Gastroesophageal sphincter (tissue), 4 donors: Measurements from ENCODE around the gene ZBTB5. TPM values are rescaled to one million over a fixed set of nuclear protein-coding genes. Genes with fewer than 3 reads are reported as not detected.
A peak's percentile ranks its signal among the peaks of the same experiment; 100 is the strongest.

Experiments
- ATAC-seq: fragments of 150-250 bp; one replicate; pipeline ENCODE4 v1.9.1; 2016; ENCODE audit warnings: mild to moderate bottlenecking, moderate library complexity
- H3K27ac ChIP-seq, 4 donors: fragments of 200-600 bp; sonication (generic) in 3 of 4; 1 replicate in 3 of 4; 2 replicates in 1 of 4; pipeline ENCODE4 v1.5.1; 2016 to 2019
- H3K27me3 ChIP-seq: fragments of 200-600 bp; sonication (generic); one replicate; pipeline ENCODE4 v1.5.1; 2019
- H3K36me3 ChIP-seq, 2 donors: fragments of 200-600 bp; sonication (generic); one replicate each; pipeline ENCODE4 v1.5.1; 2019; ENCODE audit warnings: control low read depth in 1 of 2
- H3K4me1 ChIP-seq, 3 donors: fragments of 200-600 bp; sonication (generic); 1 replicate in 2 of 3; 2 replicates in 1 of 3; pipeline ENCODE4 v1.5.1; 2016 to 2019; ENCODE audit warnings: control low read depth in 2 of 3
- H3K4me3 ChIP-seq, 2 donors: fragments of 200-600 bp; sonication (generic); one replicate each; pipeline ENCODE4 v1.5.1; 2019; ENCODE audit warnings: mild to moderate bottlenecking in 1 of 2, moderate library complexity in 1 of 2
- H3K9me3 ChIP-seq, 3 donors: fragments of 200-600 bp; sonication (generic); one replicate each; pipeline ENCODE4 v1.5.1; 2017 to 2019; ENCODE audit warnings: control low read depth in 2 of 3
- EP300 ChIP-seq: sonication (generic); formaldehyde crosslinking; IDR thresholded peaks from one replicate; pipeline ENCODE4 v1.6.1; 2017; ENCODE audit warnings: antibody characterized with exemption, mild to moderate bottlenecking
- POLR2A ChIP-seq, 2 donors: fragments of 450-650 bp; IDR thresholded peaks; one replicate each; pipeline ENCODE4 v1.6.1; 2017; ENCODE audit warnings: antibody characterized with exemption in 2 of 2, mild to moderate bottlenecking in 2 of 2, moderate library complexity in 1 of 2
- POLR2AphosphoS5 ChIP-seq: sonication (generic); formaldehyde crosslinking; IDR thresholded peaks from one replicate; pipeline ENCODE4 v1.6.1; 2017; ENCODE audit warnings: antibody characterized with exemption
- WGBS, 2 donors: methylation state at CpG; one replicate each; pipeline ENCODE4 v1.1.5; 2018; ENCODE audit warnings: low coverage in 1 of 2; 5-methylcytosine and 5-hydroxymethylcytosine counted together
- total RNA-seq, 4 donors: library from RNA; depleted of rRNA; stranded (reverse); fragments of >200 nt; gene quantifications; one replicate each; pipeline ENCODE4 v1.1.0, GENCODE V29; 2016
- TF ChIP-seq, protein P1 (sequence below), 4 experiments: fragments of 200-600 bp in 2 of 4; fragments of 450-650 bp in 2 of 4; sonication (generic) in 1 of 4; IDR thresholded peaks; one replicate each; pipeline ENCODE4 v1.5.1; 2017 to 2019; ENCODE audit warnings: antibody characterized with exemption in 4 of 4, mild to moderate bottlenecking in 2 of 4, moderate library complexity in 2 of 4

Gene ZBTB5
- total RNA-seq, 4 donors from 2014 or later, result 12.3 to 15.8 (median 13.5) TPM

DNA sequence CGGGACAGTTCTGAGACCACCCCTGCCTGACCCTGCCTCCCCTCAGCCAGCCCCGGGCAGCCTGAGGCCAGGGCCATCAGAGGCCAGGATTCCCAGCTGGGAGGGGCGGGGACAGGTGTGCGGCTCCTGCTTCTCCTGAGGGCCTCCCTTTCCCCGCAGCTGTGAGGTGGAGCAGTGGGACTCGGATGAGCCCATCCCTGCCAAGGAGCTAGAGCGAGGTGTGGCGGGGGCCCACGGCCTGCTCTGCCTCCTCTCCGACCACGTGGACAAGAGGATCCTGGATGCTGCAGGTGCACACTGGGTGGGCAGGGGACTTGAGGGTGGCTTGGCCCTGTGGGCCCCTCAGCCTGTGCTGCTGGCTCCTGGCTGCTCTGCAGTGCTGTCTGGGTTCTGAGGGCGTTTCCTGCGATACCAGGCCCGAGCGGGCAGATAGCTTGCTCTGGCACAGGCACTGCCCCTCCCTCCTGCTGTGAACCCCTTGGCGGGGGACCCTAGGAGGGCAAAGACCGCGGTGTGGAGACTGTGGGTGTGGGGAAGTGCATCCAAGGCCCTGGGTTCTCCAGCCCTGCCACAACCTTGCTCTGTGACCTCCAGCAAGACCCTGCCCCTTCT, 40.5 kb downstream of the ZBTB5 start:
- Histone ChIP-seq H3K9me3 (no peaks in the 10 kb centered on the region), H3K27ac (peak overlapping the region in 2 of 4 donors; percentile 4 to 29), H3K4me1 (peaks cover 3 to 34% (median 22%) of the 10 kb centered on the region in 3 donors), H3K4me3 (peak overlapping the region in 1 of 2 donors; percentile 5), H3K27me3 (no peaks in the 10 kb centered on the region), H3K36me3 (peaks cover 0 to 49% of the 10 kb centered on the region in 2 donors)
- no peak for ATAC-seq
- no CpG with 5 or more reads among the region's 18 CpGs for WGBS, 2 donors
- TF ChIP-seq POLR2A (IDR thresholded peaks at IDR 0.05), result no peak
- TF ChIP-seq POLR2AphosphoS5, result no peak
- TF ChIP-seq, protein P1, sequence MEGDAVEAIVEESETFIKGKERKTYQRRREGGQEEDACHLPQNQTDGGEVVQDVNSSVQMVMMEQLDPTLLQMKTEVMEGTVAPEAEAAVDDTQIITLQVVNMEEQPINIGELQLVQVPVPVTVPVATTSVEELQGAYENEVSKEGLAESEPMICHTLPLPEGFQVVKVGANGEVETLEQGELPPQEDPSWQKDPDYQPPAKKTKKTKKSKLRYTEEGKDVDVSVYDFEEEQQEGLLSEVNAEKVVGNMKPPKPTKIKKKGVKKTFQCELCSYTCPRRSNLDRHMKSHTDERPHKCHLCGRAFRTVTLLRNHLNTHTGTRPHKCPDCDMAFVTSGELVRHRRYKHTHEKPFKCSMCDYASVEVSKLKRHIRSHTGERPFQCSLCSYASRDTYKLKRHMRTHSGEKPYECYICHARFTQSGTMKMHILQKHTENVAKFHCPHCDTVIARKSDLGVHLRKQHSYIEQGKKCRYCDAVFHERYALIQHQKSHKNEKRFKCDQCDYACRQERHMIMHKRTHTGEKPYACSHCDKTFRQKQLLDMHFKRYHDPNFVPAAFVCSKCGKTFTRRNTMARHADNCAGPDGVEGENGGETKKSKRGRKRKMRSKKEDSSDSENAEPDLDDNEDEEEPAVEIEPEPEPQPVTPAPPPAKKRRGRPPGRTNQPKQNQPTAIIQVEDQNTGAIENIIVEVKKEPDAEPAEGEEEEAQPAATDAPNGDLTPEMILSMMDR (IDR thresholded peaks at IDR 0.05), result no peak
- TF ChIP-seq EP300, result no peak

DNA sequence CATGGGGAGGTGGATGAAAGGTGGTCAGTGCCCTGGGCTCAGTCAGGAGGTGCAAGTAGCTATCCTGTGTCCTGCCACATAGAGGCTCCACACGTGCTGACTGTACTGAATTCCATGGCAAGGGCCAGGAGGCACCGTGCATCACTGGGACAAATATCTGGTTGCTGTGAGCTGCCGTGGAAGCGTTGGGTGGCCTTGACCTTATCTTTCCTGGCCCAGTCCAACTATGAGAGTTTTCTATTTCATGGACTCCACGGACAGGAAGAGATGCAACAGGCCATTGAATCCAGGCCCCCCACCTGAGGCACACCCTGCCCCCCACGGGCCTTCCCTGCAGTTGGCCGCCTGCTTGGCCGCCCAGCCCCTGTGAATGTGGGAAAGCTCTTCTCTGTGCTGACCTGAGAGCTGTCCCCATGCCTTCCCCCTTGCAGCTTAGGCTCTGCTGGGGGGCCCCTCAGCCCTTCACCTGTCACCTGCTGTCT, 41.0 kb downstream of the ZBTB5 start:
- peak overlapping the region in 1 of 4 donors; percentile 84 for H3K27ac ChIP-seq
- peaks cover 0 to 44% of the 10 kb centered on the region in 2 donors for H3K36me3 ChIP-seq
- ATAC-seq, result no peak
- H3K4me1 ChIP-seq, result peaks cover 3 to 34% (median 22%) of the 10 kb centered on the region in 3 donors
- H3K27me3 ChIP-seq, result no peaks in the 10 kb centered on the region
- no peaks in the 10 kb centered on the region for H3K9me3 ChIP-seq
- WGBS, 2 donors, result 0 to 39% methylated on average over 2 to 3 of the region's 8 CpGs
- TF ChIP-seq POLR2A (IDR thresholded peaks at IDR 0.05) (no peak), EP300 (no peak)
- TF ChIP-seq, protein P1 (IDR thresholded peaks at IDR 0.05), result no peak
- peak overlapping the region in 1 of 2 donors; percentile 78 for H3K4me3 ChIP-seq

DNA sequence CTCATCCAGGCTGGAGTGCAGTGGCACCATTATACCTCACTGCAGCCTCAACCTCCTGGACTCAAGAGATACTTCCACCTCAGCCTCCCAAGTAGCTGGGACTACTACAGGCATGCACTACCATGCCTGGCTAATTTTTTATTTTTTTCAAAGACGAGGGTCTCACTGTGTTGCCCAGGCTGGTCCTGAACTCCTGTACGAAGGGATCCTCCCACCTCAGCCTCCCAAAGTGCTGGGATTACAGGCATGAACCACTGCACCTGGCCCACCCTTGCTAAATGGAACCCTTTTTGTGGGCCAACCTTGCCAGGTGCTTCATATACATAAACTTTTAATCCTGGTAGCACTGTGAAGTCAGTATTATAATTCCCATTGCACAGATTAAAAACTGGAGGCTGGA, 41.7 kb downstream of the ZBTB5 start:
- no peaks in the 10 kb centered on the region for H3K9me3 ChIP-seq
- peak overlapping the region; percentile 71 to 78 for H3K4me3 ChIP-seq
- peaks cover 0 to 36% of the 10 kb centered on the region in 2 donors for H3K36me3 ChIP-seq
- peak overlapping the region in 2 of 4 donors; percentile 84 to 88 for H3K27ac ChIP-seq
- peaks cover 3 to 34% (median 22%) of the 10 kb centered on the region in 3 donors for H3K4me1 ChIP-seq
- H3K27me3 ChIP-seq, result no peaks in the 10 kb centered on the region
- no peak for ATAC-seq
- TF ChIP-seq EP300 (no peak), POLR2A (IDR thresholded peaks at IDR 0.05) (no peak), POLR2AphosphoS5 (no peak)
- TF ChIP-seq, protein P1 (IDR thresholded peaks at IDR 0.05), result no peak
- WGBS, 2 donors, result 0 to 47% methylated on average over 1 to 2 of the region's 2 CpGs

DNA sequence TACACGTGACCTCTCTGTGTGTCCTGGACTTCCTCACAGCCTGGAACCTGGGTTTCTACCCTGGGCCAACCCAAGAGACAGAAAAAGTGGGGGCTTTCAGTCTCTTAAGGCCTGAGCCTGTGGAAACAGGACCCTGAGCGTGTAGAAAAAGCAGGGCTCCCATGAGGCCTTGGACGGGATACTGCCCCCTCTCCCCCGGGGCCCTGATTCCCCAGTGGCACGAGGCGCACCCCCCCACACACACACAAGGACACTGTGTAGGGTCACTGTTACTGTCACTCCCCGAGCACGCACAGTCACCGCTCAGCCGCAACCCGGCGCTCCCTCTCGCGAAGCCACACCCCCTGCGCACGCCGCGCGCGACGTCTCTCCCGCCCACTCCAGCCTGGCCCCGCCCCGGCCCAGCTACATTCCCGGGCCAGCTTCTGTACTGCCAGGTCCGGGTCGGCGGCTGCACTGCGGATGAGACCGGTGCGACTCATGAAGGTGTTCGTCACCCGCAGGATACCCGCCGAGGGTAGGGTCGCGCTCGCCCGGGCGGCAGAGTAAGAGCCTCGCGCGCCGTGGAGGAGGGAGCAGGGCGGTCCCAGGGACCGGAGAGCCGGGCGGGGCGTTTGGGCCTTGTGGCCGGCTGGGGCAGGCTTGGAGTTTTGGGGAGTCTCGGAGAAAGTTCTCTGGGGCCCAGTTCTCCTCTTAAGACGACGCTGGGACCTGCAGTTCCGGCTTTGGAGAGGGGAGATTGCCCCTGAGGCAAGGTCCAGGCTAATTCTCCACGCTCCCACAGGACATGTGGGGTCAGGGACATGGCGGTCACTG, 42.8 kb downstream of the ZBTB5 start, which contains the start of gene GRHPR:
Gene GRHPR (plus strand): TSS at position 408 of the 816 bp plus-strand sequence. CDS start 55 bp downstream, at position 463.
- H3K4me3 ChIP-seq, result peak within 1 kb of the TSS; percentile 71 to 78
- peaks cover 3 to 34% (median 22%) of the 10 kb centered on the region in 3 donors for H3K4me1 ChIP-seq
- peak; percentile 96 for ATAC-seq
- peaks cover 0 to 26% of the 10 kb centered on the region in 2 donors for H3K36me3 ChIP-seq
- WGBS, 2 donors, result 0% methylated on average over 6 to 12 of the region's 56 CpGs
- H3K27ac ChIP-seq, result peak within 1 kb of the TSS; percentile 54 to 94 (median 86)
- no peaks in the 10 kb centered on the region for H3K9me3 ChIP-seq
- no peaks in the 10 kb centered on the region for H3K27me3 ChIP-seq
- TF ChIP-seq POLR2A (IDR thresholded peaks at IDR 0.05) (peak; percentile 55 to 74), EP300 (no peak), POLR2AphosphoS5 (peak; percentile 81)

DNA sequence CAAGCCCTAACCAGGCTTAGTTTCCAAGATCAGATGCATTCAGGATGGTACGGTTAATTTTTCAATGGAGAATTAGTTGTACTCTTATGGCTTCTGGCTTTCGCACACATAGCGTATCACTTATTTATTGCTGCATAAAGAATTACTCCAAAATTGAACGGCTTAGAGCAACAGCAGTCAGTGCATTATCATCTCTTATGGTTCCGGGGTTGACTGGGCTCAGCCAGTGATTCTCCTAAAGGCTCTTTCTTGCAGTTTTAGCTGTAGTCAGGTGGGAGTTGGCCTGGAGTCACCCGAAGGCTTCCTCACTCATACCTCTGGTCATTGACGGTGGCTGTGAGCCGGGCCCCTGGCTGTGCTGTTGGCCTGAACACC, 43.3 kb downstream of the ZBTB5 start:
- TF ChIP-seq, protein P1 (IDR thresholded peaks at IDR 0.05), result no peak
- TF ChIP-seq POLR2AphosphoS5, result no peak
- ATAC-seq, result peak; percentile 46
- Histone ChIP-seq H3K4me3 (peak overlapping the region; percentile 71 to 78), H3K36me3 (peaks cover 0 to 20% of the 10 kb centered on the region in 2 donors), H3K27ac (peak overlapping the region; percentile 54 to 94 (median 86)), H3K27me3 (no peaks in the 10 kb centered on the region), H3K4me1 (peaks cover 3 to 34% (median 22%) of the 10 kb centered on the region in 3 donors), H3K9me3 (no peaks in the 10 kb centered on the region)
- WGBS, 2 donors, result 57 to 100% methylated on average over 1 to 7 of the region's 8 CpGs
